Measurements from ENCODE around the gene SMAD3. TPM values are rescaled to one million over a fixed set of nuclear protein-coding genes. Genes with fewer than 3 reads are reported as not detected.

SMAD3 gene
- total and polyA plus RNA-seq, 2 of the 4 experiments (the other 2 are of a cell fraction), result 71.0 to 177 TPM

DNA sequence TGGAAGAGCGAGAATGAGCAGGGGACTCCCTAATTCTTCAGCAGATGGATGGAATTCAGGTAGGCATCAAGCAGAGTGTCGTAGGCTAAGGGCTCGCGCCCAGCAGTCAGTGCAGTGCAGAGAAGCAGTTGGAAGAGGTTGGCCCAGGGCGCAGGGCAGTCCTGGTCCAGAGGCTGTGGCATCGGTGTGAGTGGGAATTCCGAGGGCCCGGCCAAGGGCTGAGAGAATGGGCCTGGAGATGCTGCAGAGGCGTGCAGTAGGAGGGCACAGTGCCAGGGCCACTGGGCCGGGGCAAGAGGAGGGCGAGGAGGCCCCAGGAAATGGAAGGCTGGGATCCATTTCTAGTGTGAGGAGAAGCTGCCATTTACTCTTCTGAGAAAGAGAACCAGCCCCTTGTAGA, 114.6 kb downstream of the SMAD3 start (continued):
- TF ChIP-seq CEBPB (IDR thresholded peaks at IDR 0.05; ENCODE audit: low read depth, low read length), result no peak

DNA sequence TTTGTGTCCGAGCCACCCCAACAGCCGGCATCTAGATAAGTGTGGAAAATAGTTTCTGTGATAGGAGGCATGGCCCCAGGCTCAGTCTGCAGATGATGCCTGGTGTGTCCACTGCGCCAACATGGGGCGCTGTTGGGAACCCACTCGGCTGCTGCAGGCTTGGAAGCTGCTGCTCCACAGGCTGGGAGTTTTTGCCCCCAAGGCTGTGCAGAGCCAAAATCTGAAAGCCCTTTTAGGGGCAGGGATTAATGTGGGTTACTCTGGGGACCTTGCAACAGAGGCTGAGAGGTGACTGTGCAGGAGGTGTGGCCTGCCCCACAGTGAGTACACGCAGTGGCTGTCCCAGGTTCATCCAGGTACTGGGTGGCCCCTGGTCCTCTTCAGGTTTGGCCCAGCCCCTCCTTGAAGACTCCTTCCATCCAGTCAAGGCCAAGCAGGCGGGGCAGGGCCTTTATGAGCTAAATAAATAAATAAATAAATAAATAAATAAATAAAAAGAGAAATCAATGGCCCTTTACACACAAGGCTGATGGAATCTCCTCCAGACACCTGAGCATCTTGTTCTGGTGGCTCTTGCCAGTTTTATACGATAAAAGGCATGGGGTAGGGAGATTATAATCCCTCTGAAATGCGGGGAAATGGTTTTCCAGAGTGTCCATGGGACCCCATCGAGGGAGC, 115.3 kb downstream of the SMAD3 start:
- Histone ChIP-seq H2AK9ac (replicated peaks; ENCODE audit: low read depth, low read length, poor library complexity) (no peak overlapping the region), H3K4ac (ENCODE audit: low read depth, low read length) (peak overlapping the region; percentile 95), H3K14ac (replicated peaks; ENCODE audit: low read depth, low read length) (peak overlapping the region; percentile 43; the same call in 1 of the 2 replicates), H4K8ac (ENCODE audit: low read depth in 2 of 2, low read length in 2 of 2) (peak overlapping the region; percentile 35 to 96; a peak in 3 of 4 replicates), H3K4me2 (ENCODE audit: low read depth, low read length) (no peak overlapping the region), H3K56ac (ENCODE audit: extremely low read depth, insufficient read depth, low read length) (no peak overlapping the region), H2AK5ac (ENCODE audit: low read depth, low read length) (peak overlapping the region; percentile 84), H2AFZ (replicated peaks; ENCODE audit: low read length, poor library complexity) (no peak overlapping the region), H3K18ac (ENCODE audit: low read depth, low read length) (peak overlapping the region; percentile 78; the same call in 1 of the 2 replicates), H3K4me1 (ENCODE audit: control insufficient read depth, insufficient read depth, low read length) (peaks cover 64% of the 10 kb centered on the region), H3K9ac (ENCODE audit: low read depth, low read length) (no peak overlapping the region), H2BK15ac (ENCODE audit: low read depth, low read length) (no peak overlapping the region), H3K27ac (ENCODE audit: insufficient read depth, low read length) (peak overlapping the region; percentile 90), H3K4me3 (ENCODE audit: insufficient read depth, low read depth, low read length) (no peak overlapping the region), H2BK120ac (ENCODE audit: low read depth, low read length) (0 out of 2 replicates have a peak overlapping the region, but pooled peaks have one; percentile 97), H2BK5ac (ENCODE audit: low read depth, low read length, poor library complexity, severe bottlenecking) (peak overlapping the region; percentile 92), H2BK20ac (ENCODE audit: low read depth, low read length) (peak overlapping the region; percentile 68; the same call in 1 of the 2 replicates), H4K91ac (ENCODE audit: insufficient read depth, low read depth, low read length) (peak overlapping the region; percentile 87), H3K36me3 (ENCODE audit: control insufficient read depth, insufficient read depth, low read length) (peaks cover 75% of the 10 kb centered on the region), H3K23ac (ENCODE audit: low read depth, low read length) (no peak overlapping the region), H3K9me1 (ENCODE audit: insufficient read depth, low read length) (peaks cover 66% of the 10 kb centered on the region), H3K9me3 (ENCODE audit: control insufficient read depth, insufficient read depth, low read length) (no peaks in the 10 kb centered on the region), H4K20me1 (ENCODE audit: insufficient read depth, low read length) (peaks cover 6% of the 10 kb centered on the region), H3K79me1 (ENCODE audit: low read depth in 1 of 2, low read length in 2 of 2) (peaks cover 64 to 91% of the 10 kb centered on the region in 2 experiments), H4K5ac (ENCODE audit: low read depth, low read length) (peak overlapping the region; percentile 21; the same call in 1 of the 2 replicates), H3K27me3 (ENCODE audit: control insufficient read depth, insufficient read depth, low read length) (no peaks in the 10 kb centered on the region)
- ATAC-seq (ENCODE audit: low read depth), result no peak
- WGBS, 2 experiments (ENCODE audit: extremely low coverage in 2 of 2, insufficient read length in 1 of 2), result no CpG with 5 or more reads among the region's 10 CpGs
- DNase-seq, result no peak
- intact Hi-C loops (cut with micrococcal nuclease), result no loop called here
- no peak for TF ChIP-seq MAFK (IDR thresholded peaks at IDR 0.05; ENCODE audit: low read depth, low read length)
- TF ChIP-seq POLR2A (IDR thresholded peaks at IDR 0.05; ENCODE audit: low read depth, low read length), result no peak
- no peak for TF ChIP-seq BHLHE40 (IDR thresholded peaks at IDR 0.05; ENCODE audit: low read depth, low read length)
- TF ChIP-seq SMC3 (IDR thresholded peaks at IDR 0.05; ENCODE audit: low read depth, low read length), result no peak
- TF ChIP-seq, protein P1, sequence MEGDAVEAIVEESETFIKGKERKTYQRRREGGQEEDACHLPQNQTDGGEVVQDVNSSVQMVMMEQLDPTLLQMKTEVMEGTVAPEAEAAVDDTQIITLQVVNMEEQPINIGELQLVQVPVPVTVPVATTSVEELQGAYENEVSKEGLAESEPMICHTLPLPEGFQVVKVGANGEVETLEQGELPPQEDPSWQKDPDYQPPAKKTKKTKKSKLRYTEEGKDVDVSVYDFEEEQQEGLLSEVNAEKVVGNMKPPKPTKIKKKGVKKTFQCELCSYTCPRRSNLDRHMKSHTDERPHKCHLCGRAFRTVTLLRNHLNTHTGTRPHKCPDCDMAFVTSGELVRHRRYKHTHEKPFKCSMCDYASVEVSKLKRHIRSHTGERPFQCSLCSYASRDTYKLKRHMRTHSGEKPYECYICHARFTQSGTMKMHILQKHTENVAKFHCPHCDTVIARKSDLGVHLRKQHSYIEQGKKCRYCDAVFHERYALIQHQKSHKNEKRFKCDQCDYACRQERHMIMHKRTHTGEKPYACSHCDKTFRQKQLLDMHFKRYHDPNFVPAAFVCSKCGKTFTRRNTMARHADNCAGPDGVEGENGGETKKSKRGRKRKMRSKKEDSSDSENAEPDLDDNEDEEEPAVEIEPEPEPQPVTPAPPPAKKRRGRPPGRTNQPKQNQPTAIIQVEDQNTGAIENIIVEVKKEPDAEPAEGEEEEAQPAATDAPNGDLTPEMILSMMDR (conservative IDR thresholded peaks at IDR 0.05; ENCODE audit: low read depth, low read length), result peak; percentile 9; the same call in 1 of the 2 replicates
- in situ Hi-C loops (cut with MboI; ENCODE audit: low sequenced_read_pairs), result no loop called here
- dilution Hi-C loops (cut with HindIII; ENCODE audit: low sequenced_read_pairs, unreplicated experiment), result no loop called here
- BruUV-seq (replicated peaks), result no TSS peak
- POLR2A ChIA-PET (ENCODE audit: unreplicated experiment), result no interaction called here
- CTCF ChIA-PET, result no interaction called here
